ENCODE data around the gene FOXQ1.

- no peak for TF ChIP-seq CTCF (IDR thresholded peaks at IDR 0.05)
- TF ChIP-seq EZH2 (IDR thresholded peaks at IDR 0.05): no peak
These were observed 51.4 kb downstream of the FOXQ1 start for GRCh38 chr6:1363298-1363697.
